GM23338 (cell line): ENCODE data around the gene SAMD4A. TPM values are rescaled to one million over a fixed set of nuclear protein-coding genes. Genes with fewer than 3 reads are reported as not detected.

ENCODE experiments used
- CREB1 ChIP-seq: fragments of 250-450 bp; sonication (Bioruptor Pico); IDR thresholded peaks from 2 replicates; pipeline ENCODE4 v1.5.0; 2020; ENCODE audit warnings: low read depth, mild to moderate bottlenecking, moderate library complexity
- POLR2AphosphoS5 ChIP-seq: IDR thresholded peaks from 2 replicates; pipeline ENCODE4 v1.6.1; 2016; ENCODE audit warnings: antibody characterized with exemption, low read depth
- ZNF114 ChIP-seq: fragments of 250-450 bp; sonication (Bioruptor Pico); IDR thresholded peaks from 2 replicates; pipeline ENCODE4 v1.5.0; 2020; ENCODE audit warnings: mild to moderate bottlenecking, moderate library complexity
- ZNF462 ChIP-seq: fragments of 250-450 bp; sonication (Bioruptor Pico); IDR thresholded peaks from 2 replicates; pipeline ENCODE4 v1.5.0; 2020; ENCODE audit warnings: mild to moderate bottlenecking, moderate library complexity
- polyA plus RNA-seq: library from polyadenylated mRNA; unstranded; fragments of >200 nt; fragmentation: Nextera tagmentation; extraction: Ambion mirVana; gene quantifications from 2 replicates; pipeline ENCODE4 v1.2.1, GENCODE V29; 2016
- total RNA-seq: library from RNA; depleted of rRNA; stranded (reverse); fragments of >200 nt; shearing (Covaris generic); gene quantifications from 2 replicates; pipeline ENCODE4 v1.2.3, GENCODE V29; 2014
- TF ChIP-seq, protein P1 (sequence below): IDR thresholded peaks from one replicate; pipeline ENCODE4 v1.6.1; 2018; ENCODE audit warnings: antibody characterized with exemption; ENCODE audit not compliant: unreplicated experiment

Gene SAMD4A
- total and polyA plus RNA-seq, 2 experiments from 2014 or later: 1.6 to 6.9 TPM

GRCh38 chr14:54739514-54739913, 172.6 kb downstream of the SAMD4A start (continued):
- TF ChIP-seq ZNF462 (no peak), CREB1 (CRISPR knock-in tag) (no peak), POLR2AphosphoS5 (no peak), ZNF114 (no peak)
- TF ChIP-seq, protein P1, sequence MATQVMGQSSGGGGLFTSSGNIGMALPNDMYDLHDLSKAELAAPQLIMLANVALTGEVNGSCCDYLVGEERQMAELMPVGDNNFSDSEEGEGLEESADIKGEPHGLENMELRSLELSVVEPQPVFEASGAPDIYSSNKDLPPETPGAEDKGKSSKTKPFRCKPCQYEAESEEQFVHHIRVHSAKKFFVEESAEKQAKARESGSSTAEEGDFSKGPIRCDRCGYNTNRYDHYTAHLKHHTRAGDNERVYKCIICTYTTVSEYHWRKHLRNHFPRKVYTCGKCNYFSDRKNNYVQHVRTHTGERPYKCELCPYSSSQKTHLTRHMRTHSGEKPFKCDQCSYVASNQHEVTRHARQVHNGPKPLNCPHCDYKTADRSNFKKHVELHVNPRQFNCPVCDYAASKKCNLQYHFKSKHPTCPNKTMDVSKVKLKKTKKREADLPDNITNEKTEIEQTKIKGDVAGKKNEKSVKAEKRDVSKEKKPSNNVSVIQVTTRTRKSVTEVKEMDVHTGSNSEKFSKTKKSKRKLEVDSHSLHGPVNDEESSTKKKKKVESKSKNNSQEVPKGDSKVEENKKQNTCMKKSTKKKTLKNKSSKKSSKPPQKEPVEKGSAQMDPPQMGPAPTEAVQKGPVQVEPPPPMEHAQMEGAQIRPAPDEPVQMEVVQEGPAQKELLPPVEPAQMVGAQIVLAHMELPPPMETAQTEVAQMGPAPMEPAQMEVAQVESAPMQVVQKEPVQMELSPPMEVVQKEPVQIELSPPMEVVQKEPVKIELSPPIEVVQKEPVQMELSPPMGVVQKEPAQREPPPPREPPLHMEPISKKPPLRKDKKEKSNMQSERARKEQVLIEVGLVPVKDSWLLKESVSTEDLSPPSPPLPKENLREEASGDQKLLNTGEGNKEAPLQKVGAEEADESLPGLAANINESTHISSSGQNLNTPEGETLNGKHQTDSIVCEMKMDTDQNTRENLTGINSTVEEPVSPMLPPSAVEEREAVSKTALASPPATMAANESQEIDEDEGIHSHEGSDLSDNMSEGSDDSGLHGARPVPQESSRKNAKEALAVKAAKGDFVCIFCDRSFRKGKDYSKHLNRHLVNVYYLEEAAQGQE: no peak
